ENCODE measurements around the gene NPIPA2.
"Not testable (repeated sequence)": the region's sequence is repeated elsewhere in the genome, so short reads cannot be mapped to it uniquely, and the experiment has no call there.

Gene NPIPA2

GRCh38 chr16:14741794-14742193 is 539 bp upstream of the NPIPA2 start:
- H3K4me3 ChIP-seq (ENCODE audit: control insufficient read depth in 1 of 7, extremely low read depth in 1 of 7, insufficient read depth in 4 of 7, low read depth in 2 of 7, low read length in 6 of 7); CTCF ChIA-PET; POLR2A ChIA-PET; H3K36me3 ChIP-seq (ENCODE audit: control insufficient read depth in 4 of 4, insufficient read depth in 4 of 4, low read length in 3 of 4); H3K27me3 ChIP-seq (replicated peaks in 2 of 5; ENCODE audit: control insufficient read depth in 4 of 5, insufficient read depth in 5 of 5, low read length in 4 of 5); DNase-seq; H3K4me1 ChIP-seq (ENCODE audit: control extremely low read depth in 1 of 4, control insufficient read depth in 4 of 4, insufficient read depth in 4 of 4, low read length in 3 of 4); H3K27ac ChIP-seq (ENCODE audit: insufficient read depth in 1 of 2, low read depth in 1 of 2, low read length in 2 of 2, poor library complexity in 1 of 2, severe bottlenecking in 2 of 2); H3K9me3 ChIP-seq (ENCODE audit: control extremely low read depth in 1 of 5, control insufficient read depth in 4 of 5, insufficient read depth in 2 of 5, low read depth in 1 of 5, low read length in 4 of 5): not testable (repeated sequence)
- no CpG with 5 or more reads among the region's 11 CpGs for WGBS (ENCODE audit: insufficient coverage)

GRCh38 chr16:14773654-14774053 is 31.3 kb downstream of the NPIPA2 start:
- H3K4me3 ChIP-seq (ENCODE audit: control insufficient read depth in 1 of 7, extremely low read depth in 1 of 7, insufficient read depth in 4 of 7, low read depth in 2 of 7, low read length in 6 of 7); H3K36me3 ChIP-seq (ENCODE audit: control insufficient read depth in 4 of 4, insufficient read depth in 4 of 4, low read length in 3 of 4); H3K4me1 ChIP-seq (ENCODE audit: control extremely low read depth in 1 of 4, control insufficient read depth in 4 of 4, insufficient read depth in 4 of 4, low read length in 3 of 4); H3K27ac ChIP-seq (ENCODE audit: insufficient read depth in 1 of 2, low read depth in 1 of 2, low read length in 2 of 2, poor library complexity in 1 of 2, severe bottlenecking in 2 of 2); POLR2A ChIA-PET; CTCF ChIA-PET; DNase-seq; H3K27me3 ChIP-seq (replicated peaks in 2 of 5; ENCODE audit: control insufficient read depth in 4 of 5, insufficient read depth in 5 of 5, low read length in 4 of 5); H3K9me3 ChIP-seq (ENCODE audit: control extremely low read depth in 1 of 5, control insufficient read depth in 4 of 5, insufficient read depth in 2 of 5, low read depth in 1 of 5, low read length in 4 of 5): not testable (repeated sequence)
- WGBS (ENCODE audit: insufficient coverage), result no CpG with 5 or more reads among the region's 2 CpGs

- H3K4me3 ChIP-seq (ENCODE audit: control insufficient read depth in 1 of 7, extremely low read depth in 1 of 7, insufficient read depth in 4 of 7, low read depth in 2 of 7, low read length in 6 of 7); CTCF ChIA-PET; DNase-seq; H3K4me1 ChIP-seq (ENCODE audit: control extremely low read depth in 1 of 4, control insufficient read depth in 4 of 4, insufficient read depth in 4 of 4, low read length in 3 of 4); H3K36me3 ChIP-seq (ENCODE audit: control insufficient read depth in 4 of 4, insufficient read depth in 4 of 4, low read length in 3 of 4); H3K9me3 ChIP-seq (ENCODE audit: control extremely low read depth in 1 of 5, control insufficient read depth in 4 of 5, insufficient read depth in 2 of 5, low read depth in 1 of 5, low read length in 4 of 5); H3K27me3 ChIP-seq (replicated peaks in 2 of 5; ENCODE audit: control insufficient read depth in 4 of 5, insufficient read depth in 5 of 5, low read length in 4 of 5); H3K27ac ChIP-seq (ENCODE audit: insufficient read depth in 1 of 2, low read depth in 1 of 2, low read length in 2 of 2, poor library complexity in 1 of 2, severe bottlenecking in 2 of 2); POLR2A ChIA-PET: not testable (repeated sequence)
- WGBS (ENCODE audit: insufficient coverage), result no CpG with 5 or more reads among the region's 2 CpGs
These were observed 33.3 kb downstream of the NPIPA2 start for GRCh38 chr16:14775624-14776023.

- no CpG with 5 or more reads among the region's 6 CpGs for WGBS (ENCODE audit: insufficient coverage)
- H3K27ac ChIP-seq (ENCODE audit: insufficient read depth in 1 of 2, low read depth in 1 of 2, low read length in 2 of 2, poor library complexity in 1 of 2, severe bottlenecking in 2 of 2); POLR2A ChIA-PET; H3K36me3 ChIP-seq (ENCODE audit: control insufficient read depth in 4 of 4, insufficient read depth in 4 of 4, low read length in 3 of 4); DNase-seq; H3K4me3 ChIP-seq (ENCODE audit: control insufficient read depth in 1 of 7, extremely low read depth in 1 of 7, insufficient read depth in 4 of 7, low read depth in 2 of 7, low read length in 6 of 7); H3K27me3 ChIP-seq (replicated peaks in 2 of 5; ENCODE audit: control insufficient read depth in 4 of 5, insufficient read depth in 5 of 5, low read length in 4 of 5); H3K9me3 ChIP-seq (ENCODE audit: control extremely low read depth in 1 of 5, control insufficient read depth in 4 of 5, insufficient read depth in 2 of 5, low read depth in 1 of 5, low read length in 4 of 5); H3K4me1 ChIP-seq (ENCODE audit: control extremely low read depth in 1 of 4, control insufficient read depth in 4 of 4, insufficient read depth in 4 of 4, low read length in 3 of 4); CTCF ChIA-PET: not testable (repeated sequence)
These were observed 34.4 kb downstream of the NPIPA2 start for GRCh38 chr16:14776763-14777162.

GRCh38 chr16:14779368-14779877 is 37.1 kb downstream of the NPIPA2 start:
- WGBS (ENCODE audit: insufficient coverage), result 86% methylated on average over 1 of the region's 11 CpGs
- H3K27me3 ChIP-seq (replicated peaks in 2 of 5; ENCODE audit: control insufficient read depth in 4 of 5, insufficient read depth in 5 of 5, low read length in 4 of 5); CTCF ChIA-PET; H3K9me3 ChIP-seq (ENCODE audit: control extremely low read depth in 1 of 5, control insufficient read depth in 4 of 5, insufficient read depth in 2 of 5, low read depth in 1 of 5, low read length in 4 of 5); H3K36me3 ChIP-seq (ENCODE audit: control insufficient read depth in 4 of 4, insufficient read depth in 4 of 4, low read length in 3 of 4); H3K4me3 ChIP-seq (ENCODE audit: control insufficient read depth in 1 of 7, extremely low read depth in 1 of 7, insufficient read depth in 4 of 7, low read depth in 2 of 7, low read length in 6 of 7); POLR2A ChIA-PET; H3K4me1 ChIP-seq (ENCODE audit: control extremely low read depth in 1 of 4, control insufficient read depth in 4 of 4, insufficient read depth in 4 of 4, low read length in 3 of 4); H3K27ac ChIP-seq (ENCODE audit: insufficient read depth in 1 of 2, low read depth in 1 of 2, low read length in 2 of 2, poor library complexity in 1 of 2, severe bottlenecking in 2 of 2); DNase-seq: not testable (repeated sequence)

- H3K4me3 ChIP-seq (ENCODE audit: control insufficient read depth in 1 of 7, extremely low read depth in 1 of 7, insufficient read depth in 4 of 7, low read depth in 2 of 7, low read length in 6 of 7); H3K4me1 ChIP-seq (ENCODE audit: control extremely low read depth in 1 of 4, control insufficient read depth in 4 of 4, insufficient read depth in 4 of 4, low read length in 3 of 4); H3K27ac ChIP-seq (ENCODE audit: insufficient read depth in 1 of 2, low read depth in 1 of 2, low read length in 2 of 2, poor library complexity in 1 of 2, severe bottlenecking in 2 of 2); H3K9me3 ChIP-seq (ENCODE audit: control extremely low read depth in 1 of 5, control insufficient read depth in 4 of 5, insufficient read depth in 2 of 5, low read depth in 1 of 5, low read length in 4 of 5); H3K27me3 ChIP-seq (replicated peaks in 2 of 5; ENCODE audit: control insufficient read depth in 4 of 5, insufficient read depth in 5 of 5, low read length in 4 of 5); CTCF ChIA-PET; H3K36me3 ChIP-seq (ENCODE audit: control insufficient read depth in 4 of 4, insufficient read depth in 4 of 4, low read length in 3 of 4); POLR2A ChIA-PET; DNase-seq: not testable (repeated sequence)
- no CpG with 5 or more reads among the region's 1 CpG for WGBS (ENCODE audit: insufficient coverage)
These were observed 43.8 kb downstream of the NPIPA2 start for GRCh38 chr16:14786180-14786579.

- WGBS (ENCODE audit: insufficient coverage), result no CpG with 5 or more reads among the region's 5 CpGs
- CTCF ChIA-PET; H3K4me1 ChIP-seq (ENCODE audit: control extremely low read depth in 1 of 4, control insufficient read depth in 4 of 4, insufficient read depth in 4 of 4, low read length in 3 of 4); H3K27me3 ChIP-seq (replicated peaks in 2 of 5; ENCODE audit: control insufficient read depth in 4 of 5, insufficient read depth in 5 of 5, low read length in 4 of 5); POLR2A ChIA-PET; H3K27ac ChIP-seq (ENCODE audit: insufficient read depth in 1 of 2, low read depth in 1 of 2, low read length in 2 of 2, poor library complexity in 1 of 2, severe bottlenecking in 2 of 2); H3K36me3 ChIP-seq (ENCODE audit: control insufficient read depth in 4 of 4, insufficient read depth in 4 of 4, low read length in 3 of 4); H3K4me3 ChIP-seq (ENCODE audit: control insufficient read depth in 1 of 7, extremely low read depth in 1 of 7, insufficient read depth in 4 of 7, low read depth in 2 of 7, low read length in 6 of 7); DNase-seq; H3K9me3 ChIP-seq (ENCODE audit: control extremely low read depth in 1 of 5, control insufficient read depth in 4 of 5, insufficient read depth in 2 of 5, low read depth in 1 of 5, low read length in 4 of 5): not testable (repeated sequence)
These were observed 47.2 kb downstream of the NPIPA2 start for GRCh38 chr16:14789577-14789976.
